PC-3 (cell line): ENCODE data around the gene ENG.

Experiments
- EZH2 ChIP-seq: fragments of 300-600 bp; sonication (generic); IDR thresholded peaks from one replicate; pipeline ENCODE4 v1.6.1; 2017; ENCODE audit warnings: antibody characterized with exemption, mild to moderate bottlenecking, low read length; ENCODE audit not compliant: unreplicated experiment
- EZH2phosphoT487 ChIP-seq: fragments of 300-600 bp; sonication (generic); IDR thresholded peaks from 2 replicates; pipeline ENCODE4 v1.6.1; 2018; ENCODE audit warnings: mild to moderate bottlenecking, antibody characterized with exemption, low read length, borderline replicate concordance
- TF ChIP-seq, protein P1 (sequence below): fragments of 300-600 bp; sonication (generic); conservative IDR thresholded peaks from 2 replicates; pipeline ENCODE4 v1.5.1; 2017; ENCODE audit warnings: antibody characterized with exemption, low read depth, mild to moderate bottlenecking, low read length

DNA sequence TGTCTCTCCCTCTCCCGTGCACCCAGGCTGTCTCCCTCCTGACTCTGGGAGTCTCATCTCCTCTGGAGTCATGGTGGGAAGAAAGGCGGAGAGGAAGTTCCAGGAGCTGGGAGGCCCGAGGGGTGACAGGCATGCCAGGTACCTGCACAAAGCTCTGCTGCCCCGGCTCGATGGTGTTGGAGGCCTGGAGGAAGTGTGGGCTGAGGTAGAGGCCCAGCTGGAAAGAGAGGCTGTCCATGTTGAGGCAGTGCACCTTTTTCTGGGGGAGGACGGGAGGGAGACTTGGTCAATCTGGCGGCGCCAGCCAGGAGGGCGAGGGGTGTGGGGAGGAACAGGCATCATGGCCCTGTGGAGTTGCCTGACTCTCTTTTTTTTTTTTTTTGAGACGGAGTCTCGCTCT lies 35.9 kb downstream of the ENG start:
- TF ChIP-seq, protein P1, sequence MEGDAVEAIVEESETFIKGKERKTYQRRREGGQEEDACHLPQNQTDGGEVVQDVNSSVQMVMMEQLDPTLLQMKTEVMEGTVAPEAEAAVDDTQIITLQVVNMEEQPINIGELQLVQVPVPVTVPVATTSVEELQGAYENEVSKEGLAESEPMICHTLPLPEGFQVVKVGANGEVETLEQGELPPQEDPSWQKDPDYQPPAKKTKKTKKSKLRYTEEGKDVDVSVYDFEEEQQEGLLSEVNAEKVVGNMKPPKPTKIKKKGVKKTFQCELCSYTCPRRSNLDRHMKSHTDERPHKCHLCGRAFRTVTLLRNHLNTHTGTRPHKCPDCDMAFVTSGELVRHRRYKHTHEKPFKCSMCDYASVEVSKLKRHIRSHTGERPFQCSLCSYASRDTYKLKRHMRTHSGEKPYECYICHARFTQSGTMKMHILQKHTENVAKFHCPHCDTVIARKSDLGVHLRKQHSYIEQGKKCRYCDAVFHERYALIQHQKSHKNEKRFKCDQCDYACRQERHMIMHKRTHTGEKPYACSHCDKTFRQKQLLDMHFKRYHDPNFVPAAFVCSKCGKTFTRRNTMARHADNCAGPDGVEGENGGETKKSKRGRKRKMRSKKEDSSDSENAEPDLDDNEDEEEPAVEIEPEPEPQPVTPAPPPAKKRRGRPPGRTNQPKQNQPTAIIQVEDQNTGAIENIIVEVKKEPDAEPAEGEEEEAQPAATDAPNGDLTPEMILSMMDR, result no peak
- TF ChIP-seq EZH2, result no peak
- no peak for TF ChIP-seq EZH2phosphoT487
